Activated B cell treated with CpG ODN at 0.5 μM for 24 hours (primary cell): ENCODE results near the gene SLC7A11. TPM values are rescaled to one million over a fixed set of nuclear protein-coding genes. Genes with fewer than 3 reads are reported as not detected.

Experiments
- ATAC-seq: fragments of 200-7000 bp; cut with Tn5 transposase; one replicate; pipeline ENCODE4 v1.10.0; 2021; ENCODE audit warnings: low read depth, mild to moderate bottlenecking, moderate library complexity
- CTCF ChIA-PET: fragments of 350-600 bp; sonication (Branson Sonifier 250); formaldehyde crosslinking; loops from one replicate; lab custom pipeline; 2021; ENCODE audit warnings: antibody characterized with exemption; lab: Charles Lee
- POLR2A ChIA-PET: fragments of 350-600 bp; sonication (Branson Sonifier 250); formaldehyde crosslinking; loops from one replicate; lab custom pipeline; 2021; ENCODE audit warnings: antibody characterized with exemption; lab: Charles Lee
- DNase-seq: peaks from one replicate; pipeline ENCODE4 v3.0.0; 2022
- H3K27ac Mint-ChIP-seq: one replicate; pipeline ENCODE4 v1.8.0; 2020; ENCODE audit warnings: mixed read lengths
- H3K27me3 Mint-ChIP-seq: one replicate; pipeline ENCODE4 v1.8.0; 2021; ENCODE audit warnings: mixed read lengths
- H3K36me3 Mint-ChIP-seq: one replicate; pipeline ENCODE4 v1.8.0; 2021; ENCODE audit warnings: low read depth, mixed read lengths
- H3K4me1 Mint-ChIP-seq: one replicate; pipeline ENCODE4 v1.8.0; 2021; ENCODE audit warnings: mixed read lengths
- H3K4me3 Mint-ChIP-seq: one replicate; pipeline ENCODE4 v1.8.0; 2020; ENCODE audit warnings: mild to moderate bottlenecking, mixed read lengths
- H3K9me3 Mint-ChIP-seq: one replicate; pipeline ENCODE4 v1.8.0; 2020; ENCODE audit warnings: mixed read lengths
- CTCF ChIP-seq: fragments of 200-600 bp; IDR thresholded peaks from one replicate; pipeline ENCODE4 v1.8.0; 2022; ENCODE audit warnings: antibody characterized with exemption, mild to moderate bottlenecking
- intact Hi-C: fragments of 100-400 bp; cut with micrococcal nuclease; formaldehyde crosslinking; loops from one replicate; pipeline ENCODE4 v1.15.1; 2024
- total RNA-seq: library from RNA; stranded (reverse); gene quantifications from 2 replicates; pipeline ENCODE4 v1.2.3, GENCODE V29; 2022

Gene SLC7A11
- total RNA-seq, 1 donor from 2014 or later = 1.4 TPM

GRCh38 chr4:138226351-138226750, 15.8 kb downstream of the SLC7A11 start:
- Mint-ChIP-seq H3K27ac (no peak overlapping the region), H3K4me3 (no peak overlapping the region), H3K4me1 (no peaks in the 10 kb centered on the region), H3K36me3 (no peaks in the 10 kb centered on the region), H3K9me3 (no peaks in the 10 kb centered on the region), H3K27me3 (peaks cover 2% of the 10 kb centered on the region)
- intact Hi-C loops = no loop called here
- no peak for DNase-seq
- POLR2A ChIA-PET = no interaction called here
- TF ChIP-seq CTCF = no peak
- CTCF ChIA-PET = no interaction called here
- no peak for ATAC-seq

GRCh38 chr4:138225477-138225876, 16.7 kb downstream of the SLC7A11 start:
- intact Hi-C loops = no loop called here
- DNase-seq (no peak), ATAC-seq (no peak)
- H3K9me3 Mint-ChIP-seq = no peaks in the 10 kb centered on the region
- no peak overlapping the region for H3K27ac Mint-ChIP-seq
- ChIA-PET CTCF (no interaction called here), POLR2A (no interaction called here)
- H3K27me3 Mint-ChIP-seq = peaks cover 2% of the 10 kb centered on the region
- no peak for TF ChIP-seq CTCF
- H3K4me1 Mint-ChIP-seq = no peaks in the 10 kb centered on the region
- no peaks in the 10 kb centered on the region for H3K36me3 Mint-ChIP-seq
- no peak overlapping the region for H3K4me3 Mint-ChIP-seq

GRCh38 chr4:138224614-138225013, 17.5 kb downstream of the SLC7A11 start:
- DNase-seq = no peak
- TF ChIP-seq CTCF = no peak
- no peak overlapping the region for H3K4me3 Mint-ChIP-seq
- ChIA-PET POLR2A (no interaction called here), CTCF (no interaction called here)
- H3K27me3 Mint-ChIP-seq = peaks cover 2% of the 10 kb centered on the region
- H3K36me3 Mint-ChIP-seq = no peaks in the 10 kb centered on the region
- no peaks in the 10 kb centered on the region for H3K9me3 Mint-ChIP-seq
- intact Hi-C loops = no loop called here
- H3K4me1 Mint-ChIP-seq = no peaks in the 10 kb centered on the region
- ATAC-seq = no peak
- H3K27ac Mint-ChIP-seq = no peak overlapping the region

GRCh38 chr4:138223231-138223910, 18.8 kb downstream of the SLC7A11 start:
- no peaks in the 10 kb centered on the region for H3K9me3 Mint-ChIP-seq
- DNase-seq (no peak), ATAC-seq (no peak)
- H3K27me3 Mint-ChIP-seq = peaks cover 2% of the 10 kb centered on the region
- no peak for TF ChIP-seq CTCF
- POLR2A ChIA-PET = no interaction called here
- intact Hi-C loops = no loop called here
- CTCF ChIA-PET = no interaction called here
- no peaks in the 10 kb centered on the region for H3K36me3 Mint-ChIP-seq
- H3K27ac Mint-ChIP-seq = no peak overlapping the region
- no peak overlapping the region for H3K4me3 Mint-ChIP-seq
- H3K4me1 Mint-ChIP-seq = no peaks in the 10 kb centered on the region

GRCh38 chr4:138222046-138222445, 20.1 kb downstream of the SLC7A11 start:
- H3K27me3 Mint-ChIP-seq = peaks cover 2% of the 10 kb centered on the region
- H3K9me3 Mint-ChIP-seq = no peaks in the 10 kb centered on the region
- intact Hi-C loops = no loop called here
- no peaks in the 10 kb centered on the region for H3K36me3 Mint-ChIP-seq
- TF ChIP-seq CTCF = no peak
- no peak overlapping the region for H3K27ac Mint-ChIP-seq
- CTCF ChIA-PET = no interaction called here
- no peaks in the 10 kb centered on the region for H3K4me1 Mint-ChIP-seq
- H3K4me3 Mint-ChIP-seq = no peak overlapping the region
- POLR2A ChIA-PET = no interaction called here
- ATAC-seq (no peak), DNase-seq (no peak)
